RWPE2 (cell line): ENCODE data around the gene ESRRA.

ENCODE experiments used
- ATAC-seq: fragments of 200-7000 bp; cut with Tn5 transposase; 3 replicates; pipeline ENCODE4 v1.9.1; 2021; ENCODE audit warnings: low read depth
- DNase-seq: peaks from one replicate; pipeline ENCODE4 v3.0.0-alpha.2; 2020; ENCODE audit warnings: low spot score
- H3K27ac ChIP-seq: fragments of 450-650 bp; 2 replicates; pipeline ENCODE4 v1.5.1; 2017; ENCODE audit warnings: mild to moderate bottlenecking; ENCODE audit not compliant: poor library complexity, severe bottlenecking
- H3K27me3 ChIP-seq: fragments of 250-450 bp; sonication (Bioruptor Pico); 2 replicates; pipeline ENCODE4 v1.5.1; 2021; ENCODE audit warnings: mild to moderate bottlenecking, moderate library complexity; ENCODE audit not compliant: insufficient read depth, poor library complexity, severe bottlenecking
- H3K36me3 ChIP-seq: fragments of 250-450 bp; sonication (Bioruptor Pico); 2 replicates; pipeline ENCODE4 v1.5.1; 2020; ENCODE audit warnings: low read depth, mild to moderate bottlenecking, moderate library complexity
- H3K4me1 ChIP-seq: fragments of 250-450 bp; sonication (Bioruptor Pico); 2 replicates; pipeline ENCODE4 v1.5.1; 2021; ENCODE audit warnings: mild to moderate bottlenecking, moderate library complexity; ENCODE audit not compliant: insufficient read depth, poor library complexity, severe bottlenecking
- H3K4me3 ChIP-seq: fragments of 250-450 bp; sonication (Bioruptor Pico); 2 replicates; pipeline ENCODE4 v1.5.1; 2021; ENCODE audit warnings: mild to moderate bottlenecking, moderate library complexity; ENCODE audit not compliant: severe bottlenecking
- H3K9me3 ChIP-seq: fragments of 250-450 bp; sonication (Bioruptor Pico); 2 replicates; pipeline ENCODE4 v1.5.1; 2021; ENCODE audit warnings: mild to moderate bottlenecking, moderate library complexity; ENCODE audit not compliant: severe bottlenecking
- CTCF ChIP-seq: fragments of 450-650 bp; IDR thresholded peaks from one replicate; pipeline ENCODE4 v1.5.1; 2017; ENCODE audit warnings: mild to moderate bottlenecking, moderate library complexity; ENCODE audit not compliant: poor library complexity, severe bottlenecking

The ESRRA gene

GRCh38 chr11:64260147-64260708, 45.1 kb upstream of the ESRRA start:
- ATAC-seq (no peak), DNase-seq (no peak)
- H3K9me3 ChIP-seq: no peaks in the 10 kb centered on the region
- no peak overlapping the region for H3K4me3 ChIP-seq
- no peak overlapping the region for H3K27ac ChIP-seq
- no peak for TF ChIP-seq CTCF
- H3K36me3 ChIP-seq: peaks cover 80% of the 10 kb centered on the region
- H3K27me3 ChIP-seq: no peaks in the 10 kb centered on the region
- H3K4me1 ChIP-seq: peaks cover 8% of the 10 kb centered on the region

- H3K36me3 ChIP-seq: peaks cover 77% of the 10 kb centered on the region
- peaks cover 8% of the 10 kb centered on the region for H3K4me1 ChIP-seq
- no peaks in the 10 kb centered on the region for H3K9me3 ChIP-seq
- DNase-seq (no peak), ATAC-seq (no peak)
- TF ChIP-seq CTCF: no peak
- H3K4me3 ChIP-seq: no peak overlapping the region
- H3K27me3 ChIP-seq: no peaks in the 10 kb centered on the region
- H3K27ac ChIP-seq: no peak overlapping the region
Observed at GRCh38 chr11:64261556-64262080, 43.7 kb upstream of the ESRRA start.

GRCh38 chr11:64262271-64263002, 42.9 kb upstream of the ESRRA start:
- Histone ChIP-seq H3K4me3 (no peak overlapping the region), H3K27me3 (no peaks in the 10 kb centered on the region), H3K9me3 (no peaks in the 10 kb centered on the region), H3K27ac (peak overlapping the region; percentile 28), H3K36me3 (peaks cover 74% of the 10 kb centered on the region), H3K4me1 (peaks cover 8% of the 10 kb centered on the region)
- ATAC-seq (no peak), DNase-seq (no peak)
- no peak for TF ChIP-seq CTCF

- Histone ChIP-seq H3K4me3 (no peak overlapping the region), H3K9me3 (no peaks in the 10 kb centered on the region), H3K4me1 (peaks cover 15% of the 10 kb centered on the region), H3K27ac (peak overlapping the region; percentile 28), H3K27me3 (no peaks in the 10 kb centered on the region), H3K36me3 (peaks cover 65% of the 10 kb centered on the region)
- DNase-seq: no peak
- ATAC-seq: peak; percentile 51
- no peak for TF ChIP-seq CTCF
Observed at GRCh38 chr11:64263021-64263946, 42.0 kb upstream of the ESRRA start.
